ENCODE data around the gene LBHD2. TPM values are rescaled to one million over a fixed set of nuclear protein-coding genes. Genes with fewer than 3 reads are reported as not detected.

The LBHD2 gene
- total and polyA plus RNA-seq, 2 donors (not counting 1 experiment from before 2014, with no cell fraction given): not detected

- Mint-ChIP-seq H3K27me3 (peaks cover 24% of the 10 kb centered on the region), H3K27ac (peak overlapping the region; percentile 41), H3K4me1 (peaks cover 30% of the 10 kb centered on the region), H3K4me3 (peak overlapping the region; percentile 7), H3K9me3 (ENCODE audit: insufficient read depth) (no peaks in the 10 kb centered on the region)
- ATAC-seq (ENCODE audit: low read depth): no peak
- Histone ChIP-seq H3K4me2 (replicated peaks; ENCODE audit: low read depth, low read length, poor library complexity, severe bottlenecking) (no peak overlapping the region), H3K79me2 (ENCODE audit: control insufficient read depth, insufficient read depth, low read length) (no peaks in the 10 kb centered on the region), H3K4me1 (ENCODE audit: control insufficient read depth in 2 of 2, insufficient read depth in 2 of 2, low read length in 2 of 2) (peaks cover 43 to 47% of the 10 kb centered on the region in 2 donors), H3K27me3 (replicated peaks in 1 of 4; ENCODE audit: control extremely low read depth in 1 of 4, control insufficient read depth in 3 of 4, insufficient read depth in 4 of 4, low read length in 3 of 4) (peaks cover 0 to 44% (median 17%) of the 10 kb centered on the region in 4 experiments), H3K27ac (ENCODE audit: low read length in 2 of 2) (no peak overlapping the region), H4K20me1 (ENCODE audit: control insufficient read depth, insufficient read depth, low read length, poor library complexity, severe bottlenecking) (no peaks in the 10 kb centered on the region), H3K9me3 (ENCODE audit: control extremely low read depth in 1 of 3, control insufficient read depth in 2 of 3, insufficient read depth in 1 of 3, low read length in 2 of 3) (peaks cover 0 to 13% (median 0%) of the 10 kb centered on the region in 3 donors), H3K4me3 (ENCODE audit: control extremely low read depth in 1 of 5, extremely low read depth in 1 of 5, insufficient read depth in 1 of 5, low read depth in 2 of 5, low read length in 4 of 5) (no peak overlapping the region), H2AFZ (ENCODE audit: insufficient read depth, low read depth, low read length, poor library complexity, severe bottlenecking) (no peak overlapping the region), H3K9ac (ENCODE audit: low read length) (no peak overlapping the region), H3K36me3 (replicated peaks in 1 of 2; ENCODE audit: control extremely low read depth in 1 of 2, control insufficient read depth in 1 of 2, extremely low read depth in 1 of 2, insufficient read depth in 2 of 2, low read length in 1 of 2) (no peaks in the 10 kb centered on the region)
- ChIA-PET POLR2A (interaction anchor here (1.0 kb wide), 1 partner anchor 9 kb away, joined by 4 read pairs; no protein-coding TSS in a partner anchor), CTCF (interaction anchor here (1.8 kb wide), 1 partner anchor 407 kb away, joined by 8 read pairs; no protein-coding TSS in a partner anchor)
- intact Hi-C loops (cut with micrococcal nuclease): no loop called here
- DNase-seq: no peak
- TF ChIP-seq CTCF (IDR thresholded peaks at IDR 0.05) (no peak), EZH2 (IDR thresholded peaks at IDR 0.05; ENCODE audit: borderline replicate concordance, insufficient read depth, low read depth, low read length, poor library complexity, severe bottlenecking) (no peak)
- WGBS (ENCODE audit: insufficient coverage): 99% methylated on average over 11 of the region's 11 CpGs
Measured at GRCh38 chr14:103101257-103101962, 17.4 kb downstream of the LBHD2 start.
